GM12864 (cell line): ENCODE results near the gene KCTD19.

Experiments
- DNase-seq: peaks from one replicate; pipeline ENCODE4 v3.0.0-alpha.2; 2011; ENCODE audit warnings: low read depth
- H3K4me3 ChIP-seq: 2 replicates; pipeline ENCODE4 v1.5.1; 2011; ENCODE audit warnings: mild to moderate bottlenecking, low read depth, low read length, control low read depth
- CTCF ChIP-seq: IDR thresholded peaks from 2 replicates; pipeline ENCODE4 v1.5.1; 2011; ENCODE audit warnings: low read depth, mild to moderate bottlenecking, moderate library complexity, low read length, control low read depth, inconsistent platforms; ENCODE audit errors: missing control alignments

The KCTD19 gene

GRCh38 chr16:67246756-67247191 is 79.8 kb downstream of the KCTD19 start:
- no peak for DNase-seq
- peak overlapping the region; percentile 85 for H3K4me3 ChIP-seq
- TF ChIP-seq CTCF = no peak

- DNase-seq = peak; percentile 40
- peak; percentile 49 for TF ChIP-seq CTCF
- peak overlapping the region; percentile 85 for H3K4me3 ChIP-seq
Observed at GRCh38 chr16:67246081-67246755, 80.3 kb downstream of the KCTD19 start.

GRCh38 chr16:67245674-67246080 is 80.9 kb downstream of the KCTD19 start:
- DNase-seq = no peak
- TF ChIP-seq CTCF = no peak
- peak overlapping the region; percentile 85 for H3K4me3 ChIP-seq

- DNase-seq = no peak
- peak overlapping the region; percentile 85 for H3K4me3 ChIP-seq
Observed at GRCh38 chr16:67245186-67245585, 81.4 kb downstream of the KCTD19 start.

GRCh38 chr16:67244387-67245185 is 82.0 kb downstream of the KCTD19 start:
- DNase-seq = peak; percentile 83
- H3K4me3 ChIP-seq = peak overlapping the region; percentile 85
- TF ChIP-seq CTCF = no peak

More at GRCh38 chr16:67245186-67245585, 81.4 kb downstream of the KCTD19 start:
- no peak for TF ChIP-seq CTCF

GRCh38 chr16:67243481-67243880 is 83.1 kb downstream of the KCTD19 start:
- H3K4me3 ChIP-seq = no peak overlapping the region; the same call in 1 of the 2 replicates
- DNase-seq = no peak

More at GRCh38 chr16:67243481-67243880, 83.1 kb downstream of the KCTD19 start:
- TF ChIP-seq CTCF = no peak
